ENCODE results near the gene COG4.
"Not testable (repeated sequence)": the region's sequence is repeated elsewhere in the genome, so short reads cannot be mapped to it uniquely, and the experiment has no call there.

Gene COG4

GRCh38 chr16:70523076-70523742, at the start of gene COG4:
TSS of gene COG4 (minus strand) at chr16:70523554. CDS start at chr16:70523543, 11 bp downstream.
- in situ Hi-C loops (cut with MboI; ENCODE audit: low sequenced_read_pairs) = no loop called here

- in situ Hi-C loops (cut with MboI; ENCODE audit: low sequenced_read_pairs) = no loop called here
Measured at GRCh38 chr16:70572926-70573270, 49.5 kb upstream of the COG4 start.

- in situ Hi-C loops (cut with MboI; ENCODE audit: low sequenced_read_pairs) = no loop called here
Measured at GRCh38 chr16:70572050-70572925, 48.9 kb upstream of the COG4 start.

- in situ Hi-C loops (cut with MboI; ENCODE audit: low sequenced_read_pairs) = no loop called here
Measured at GRCh38 chr16:70571623-70572022, 48.3 kb upstream of the COG4 start.

- in situ Hi-C loops (cut with MboI; ENCODE audit: low sequenced_read_pairs) = no loop called here
Measured at GRCh38 chr16:70570967-70571570, 47.7 kb upstream of the COG4 start.

- in situ Hi-C loops (cut with MboI; ENCODE audit: low sequenced_read_pairs) = no loop called here
Measured at GRCh38 chr16:70569752-70570151, 46.4 kb upstream of the COG4 start.

GRCh38 chr16:70568601-70569237, 45.4 kb upstream of the COG4 start:
- in situ Hi-C loops (cut with MboI; ENCODE audit: low sequenced_read_pairs) = no loop called here

- in situ Hi-C loops (cut with MboI; ENCODE audit: low sequenced_read_pairs) = no loop called here
Measured at GRCh38 chr16:70565053-70565452, 41.7 kb upstream of the COG4 start.

GRCh38 chr16:70563636-70564035, 40.3 kb upstream of the COG4 start:
- in situ Hi-C loops (cut with MboI; ENCODE audit: low sequenced_read_pairs) = no loop called here

GRCh38 chr16:70561623-70562022, 38.3 kb upstream of the COG4 start:
- in situ Hi-C loops (cut with MboI; ENCODE audit: low sequenced_read_pairs) = no loop called here

- in situ Hi-C loops (cut with MboI; ENCODE audit: low sequenced_read_pairs) = no loop called here
Measured at GRCh38 chr16:70556063-70556462, 32.7 kb upstream of the COG4 start.

GRCh38 chr16:70553645-70554044, 30.3 kb upstream of the COG4 start:
- in situ Hi-C loops (cut with MboI; ENCODE audit: low sequenced_read_pairs) = no loop called here

- in situ Hi-C loops (cut with MboI; ENCODE audit: low sequenced_read_pairs) = no loop called here
Measured at GRCh38 chr16:70552675-70553074, 29.3 kb upstream of the COG4 start.

- in situ Hi-C loops (cut with MboI; ENCODE audit: low sequenced_read_pairs) = no loop called here
Measured at GRCh38 chr16:70551788-70552187, 28.4 kb upstream of the COG4 start.

- in situ Hi-C loops (cut with MboI; ENCODE audit: low sequenced_read_pairs) = no loop called here
Measured at GRCh38 chr16:70550082-70550481, 26.7 kb upstream of the COG4 start.

- in situ Hi-C loops (cut with MboI; ENCODE audit: low sequenced_read_pairs) = loop anchor here (10.0 kb wide), 1 partner anchor 284 kb away; no protein-coding TSS in a partner anchor
Measured at GRCh38 chr16:70548936-70549335, 25.6 kb upstream of the COG4 start.

- in situ Hi-C loops (cut with MboI; ENCODE audit: low sequenced_read_pairs) = loop anchor here (10.0 kb wide), 1 partner anchor 280 kb away; no protein-coding TSS in a partner anchor
Measured at GRCh38 chr16:70544548-70544947, 21.2 kb upstream of the COG4 start.

- in situ Hi-C loops (cut with MboI; ENCODE audit: low sequenced_read_pairs) = loop anchor here (10.0 kb wide), 1 partner anchor 276 kb away; no protein-coding TSS in a partner anchor
Measured at GRCh38 chr16:70540994-70541393, 17.6 kb upstream of the COG4 start.

- in situ Hi-C loops (cut with MboI; ENCODE audit: low sequenced_read_pairs) = loop anchor here (5.0 kb wide), 1 partner anchor 253 kb away; no protein-coding TSS in a partner anchor
Measured at GRCh38 chr16:70534971-70535370, 11.6 kb upstream of the COG4 start.

GRCh38 chr16:70529954-70530353, 6.6 kb upstream of the COG4 start:
- in situ Hi-C loops (cut with MboI; ENCODE audit: low sequenced_read_pairs) = not testable (repeated sequence)

Measured in HL-60/S4 (cell line).